Choroid plexus epithelial cell (primary cell): ENCODE measurements around the gene BEND4.

ENCODE experiments used
- DNase-seq: peaks from one replicate; pipeline ENCODE4 v3.0.0-alpha.2; 2010; ENCODE audit warnings: low read depth
- H3K4me3 ChIP-seq: 2 replicates; pipeline ENCODE4 v1.5.1; 2011; ENCODE audit warnings: low read depth, mild to moderate bottlenecking, control low read depth, low read length, moderate library complexity
- TF ChIP-seq, protein P1 (sequence below): conservative IDR thresholded peaks from 2 replicates; pipeline ENCODE4 v1.5.1; 2011; ENCODE audit warnings: low read depth, mild to moderate bottlenecking, control low read depth, inconsistent platforms, low read length, moderate library complexity

BEND4 gene

DNA sequence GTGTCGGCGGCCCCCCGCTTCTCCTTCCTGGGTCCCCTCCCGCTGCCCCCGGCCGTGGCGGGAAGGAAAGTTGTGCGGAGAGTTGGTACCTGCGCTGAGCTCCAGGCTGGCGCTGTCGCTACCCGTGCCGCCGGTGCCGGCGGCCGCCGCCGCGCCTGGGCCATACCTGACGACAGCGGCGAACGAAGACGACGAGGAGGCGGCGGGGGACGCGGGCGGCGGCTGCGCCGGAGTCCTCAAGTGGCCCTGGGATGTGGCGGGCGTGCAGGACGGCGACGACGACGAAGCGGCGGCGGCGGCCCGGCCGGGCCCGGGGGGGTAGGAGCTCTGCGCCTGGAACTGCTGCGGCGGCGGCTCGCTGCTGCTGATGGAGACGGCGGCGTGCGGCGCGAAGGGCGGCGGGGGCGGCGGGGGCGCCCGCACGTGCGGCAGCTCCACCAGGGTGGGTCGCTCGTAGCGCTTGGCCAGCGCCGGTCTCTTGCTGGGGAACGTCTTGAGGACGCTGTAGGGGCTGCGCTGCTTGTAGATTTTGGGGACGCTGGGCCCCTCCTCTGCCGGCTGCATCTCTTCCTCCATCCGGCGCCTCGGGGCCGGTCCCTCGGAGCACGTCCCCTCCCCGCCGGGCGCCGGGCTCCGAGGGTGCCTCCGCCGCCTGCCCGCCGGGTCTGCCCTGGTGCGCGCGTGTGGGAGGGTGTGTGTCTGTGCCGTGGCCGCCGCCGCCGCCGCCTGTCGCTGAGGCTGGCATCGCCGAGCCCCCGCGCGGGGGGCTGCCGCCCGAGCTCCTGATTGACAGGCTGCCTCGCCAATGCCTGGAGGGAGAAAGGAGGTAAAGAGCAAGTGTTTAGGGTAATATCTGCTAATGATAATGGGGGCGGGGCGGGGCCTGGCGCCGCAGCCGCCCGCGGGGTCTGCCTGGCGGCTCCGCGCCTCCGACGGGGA, 618 bp downstream of the BEND4 start:
- TF ChIP-seq, protein P1, sequence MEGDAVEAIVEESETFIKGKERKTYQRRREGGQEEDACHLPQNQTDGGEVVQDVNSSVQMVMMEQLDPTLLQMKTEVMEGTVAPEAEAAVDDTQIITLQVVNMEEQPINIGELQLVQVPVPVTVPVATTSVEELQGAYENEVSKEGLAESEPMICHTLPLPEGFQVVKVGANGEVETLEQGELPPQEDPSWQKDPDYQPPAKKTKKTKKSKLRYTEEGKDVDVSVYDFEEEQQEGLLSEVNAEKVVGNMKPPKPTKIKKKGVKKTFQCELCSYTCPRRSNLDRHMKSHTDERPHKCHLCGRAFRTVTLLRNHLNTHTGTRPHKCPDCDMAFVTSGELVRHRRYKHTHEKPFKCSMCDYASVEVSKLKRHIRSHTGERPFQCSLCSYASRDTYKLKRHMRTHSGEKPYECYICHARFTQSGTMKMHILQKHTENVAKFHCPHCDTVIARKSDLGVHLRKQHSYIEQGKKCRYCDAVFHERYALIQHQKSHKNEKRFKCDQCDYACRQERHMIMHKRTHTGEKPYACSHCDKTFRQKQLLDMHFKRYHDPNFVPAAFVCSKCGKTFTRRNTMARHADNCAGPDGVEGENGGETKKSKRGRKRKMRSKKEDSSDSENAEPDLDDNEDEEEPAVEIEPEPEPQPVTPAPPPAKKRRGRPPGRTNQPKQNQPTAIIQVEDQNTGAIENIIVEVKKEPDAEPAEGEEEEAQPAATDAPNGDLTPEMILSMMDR: no peak
- no peak for DNase-seq
- H3K4me3 ChIP-seq: no peak overlapping the region

DNA sequence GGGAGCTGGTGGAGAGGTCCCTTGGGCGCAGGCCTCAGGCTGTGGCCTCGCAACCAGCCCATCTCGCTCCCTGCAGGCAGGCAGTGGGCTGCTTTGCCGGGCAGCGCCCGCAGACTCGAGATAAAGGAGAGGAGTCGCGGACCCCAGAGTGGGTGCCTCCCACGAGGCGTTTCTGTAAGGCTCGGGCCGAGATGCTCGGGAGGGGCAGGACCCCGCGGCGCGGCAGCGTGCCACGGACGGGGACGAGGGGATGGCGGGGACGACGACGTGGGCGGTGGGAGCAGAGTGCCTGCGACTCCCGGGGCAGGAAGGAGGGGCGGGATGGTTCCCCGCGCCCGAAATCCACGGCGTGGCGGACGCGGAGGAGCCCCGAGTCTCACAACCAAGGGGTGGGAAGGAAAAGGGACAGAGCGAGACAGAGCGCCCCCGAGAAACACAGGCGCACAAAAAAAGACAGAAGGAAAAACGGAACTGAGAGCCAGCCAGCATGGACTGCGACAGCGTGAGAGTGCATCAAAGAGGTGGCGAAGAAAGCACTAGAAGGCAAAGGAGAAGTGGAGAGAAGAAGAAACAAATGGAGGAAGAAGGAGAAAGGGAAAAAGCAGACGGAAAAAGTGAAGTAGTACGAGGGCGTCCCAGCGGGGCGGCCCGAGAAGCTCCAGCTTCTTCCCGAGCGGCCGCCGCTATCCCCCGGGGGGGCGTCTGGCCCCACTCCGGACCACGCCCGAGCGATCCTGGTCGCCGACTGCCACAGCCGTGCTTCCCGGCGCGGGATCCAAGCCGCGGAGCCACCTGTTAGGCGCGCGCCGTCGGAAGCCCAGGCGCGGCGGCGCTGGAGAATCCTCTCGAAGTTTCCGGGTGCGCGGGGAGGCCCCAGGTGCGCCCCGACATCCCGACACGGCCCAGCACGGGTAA, 1.5 kb downstream of the BEND4 start:
- DNase-seq: no peak
- TF ChIP-seq, protein P1: no peak
- H3K4me3 ChIP-seq: no peak overlapping the region

GRCh38 chr4:42149004-42149403, 3.5 kb downstream of the BEND4 start:
- no peak for DNase-seq
- H3K4me3 ChIP-seq: no peak overlapping the region
- TF ChIP-seq, protein P1: no peak

DNA sequence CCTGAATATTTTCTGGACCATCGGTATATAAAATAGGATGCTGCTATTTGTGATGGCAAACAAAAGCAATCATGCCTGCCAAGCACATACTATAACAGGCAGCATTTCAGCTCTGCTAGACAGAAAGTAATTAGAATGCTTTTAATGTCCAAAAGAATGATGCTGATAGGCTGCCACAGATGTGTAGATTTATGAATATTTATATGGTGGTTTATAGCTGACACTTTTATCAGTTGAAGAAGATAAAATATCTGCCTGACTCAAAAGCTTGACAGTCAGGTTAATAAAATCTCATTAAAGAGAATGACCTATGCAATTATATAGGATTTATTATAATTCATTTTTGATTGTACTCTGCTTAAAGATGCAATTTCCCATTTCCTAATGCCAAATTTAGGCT, 4.0 kb downstream of the BEND4 start:
- H3K4me3 ChIP-seq: no peak overlapping the region
- TF ChIP-seq, protein P1: no peak
- no peak for DNase-seq

GRCh38 chr4:42144028-42144427, 8.4 kb downstream of the BEND4 start:
- no peak overlapping the region for H3K4me3 ChIP-seq
- DNase-seq: no peak
- TF ChIP-seq, protein P1: no peak

- TF ChIP-seq, protein P1: no peak
- no peak for DNase-seq
- no peak overlapping the region for H3K4me3 ChIP-seq
These were observed 9.9 kb downstream of the BEND4 start for GRCh38 chr4:42142591-42142990.
